ENCODE results near the gene CALY.
A peak's percentile ranks its signal among the peaks of the same experiment; 100 is the strongest.

CALY gene

GRCh38 chr10:133281628-133282372 is 54.9 kb downstream of the CALY start:
- peaks cover 43 to 45% of the 10 kb centered on the region in 2 experiments for H3K4me1 ChIP-seq (ENCODE audit: control insufficient read depth in 1 of 2, insufficient read depth in 1 of 2, low read depth in 1 of 2, low read length in 1 of 2)
- no peaks in the 10 kb centered on the region for H3K9me3 ChIP-seq
- peak overlapping the region; percentile 100 for H3K27ac ChIP-seq
- H3K27me3 ChIP-seq, result no peaks in the 10 kb centered on the region
- TF ChIP-seq, protein P1, sequence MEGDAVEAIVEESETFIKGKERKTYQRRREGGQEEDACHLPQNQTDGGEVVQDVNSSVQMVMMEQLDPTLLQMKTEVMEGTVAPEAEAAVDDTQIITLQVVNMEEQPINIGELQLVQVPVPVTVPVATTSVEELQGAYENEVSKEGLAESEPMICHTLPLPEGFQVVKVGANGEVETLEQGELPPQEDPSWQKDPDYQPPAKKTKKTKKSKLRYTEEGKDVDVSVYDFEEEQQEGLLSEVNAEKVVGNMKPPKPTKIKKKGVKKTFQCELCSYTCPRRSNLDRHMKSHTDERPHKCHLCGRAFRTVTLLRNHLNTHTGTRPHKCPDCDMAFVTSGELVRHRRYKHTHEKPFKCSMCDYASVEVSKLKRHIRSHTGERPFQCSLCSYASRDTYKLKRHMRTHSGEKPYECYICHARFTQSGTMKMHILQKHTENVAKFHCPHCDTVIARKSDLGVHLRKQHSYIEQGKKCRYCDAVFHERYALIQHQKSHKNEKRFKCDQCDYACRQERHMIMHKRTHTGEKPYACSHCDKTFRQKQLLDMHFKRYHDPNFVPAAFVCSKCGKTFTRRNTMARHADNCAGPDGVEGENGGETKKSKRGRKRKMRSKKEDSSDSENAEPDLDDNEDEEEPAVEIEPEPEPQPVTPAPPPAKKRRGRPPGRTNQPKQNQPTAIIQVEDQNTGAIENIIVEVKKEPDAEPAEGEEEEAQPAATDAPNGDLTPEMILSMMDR (IDR thresholded peaks at IDR 0.05), result no peak
- H3K4me3 ChIP-seq (ENCODE audit: low read depth in 1 of 2, low read length in 1 of 2), result no peak overlapping the region
- peaks cover 56% of the 10 kb centered on the region for H3K36me3 ChIP-seq

DNA sequence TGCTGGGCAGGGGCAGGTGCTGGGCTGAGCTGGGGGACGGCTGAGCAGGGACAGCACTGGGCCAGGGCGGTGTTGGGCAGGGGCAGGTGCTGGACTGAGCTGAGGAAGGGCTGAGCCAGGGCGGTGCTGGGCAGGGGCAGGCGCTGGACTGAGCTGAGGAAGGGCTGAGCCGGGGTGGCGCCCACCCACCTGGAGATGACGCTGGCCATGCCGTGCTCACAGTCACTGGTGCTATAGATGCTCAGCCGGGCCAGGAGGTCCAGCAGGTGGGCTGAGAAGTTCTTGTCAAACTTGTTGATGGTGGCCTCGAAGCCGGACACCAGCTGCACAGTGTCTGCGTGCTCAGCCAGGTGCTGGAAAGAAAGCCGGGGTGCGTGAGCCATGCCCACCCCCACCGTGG is 55.6 kb downstream of the CALY start:
- no peaks in the 10 kb centered on the region for H3K9me3 ChIP-seq
- peaks cover 43 to 47% of the 10 kb centered on the region in 2 experiments for H3K4me1 ChIP-seq (ENCODE audit: control insufficient read depth in 1 of 2, insufficient read depth in 1 of 2, low read depth in 1 of 2, low read length in 1 of 2)
- TF ChIP-seq, protein P1 (IDR thresholded peaks at IDR 0.05), result no peak
- H3K27me3 ChIP-seq, result no peaks in the 10 kb centered on the region
- peak overlapping the region; percentile 100 for H3K27ac ChIP-seq
- H3K36me3 ChIP-seq, result peaks cover 51% of the 10 kb centered on the region
- H3K4me3 ChIP-seq (ENCODE audit: low read depth in 1 of 2, low read length in 1 of 2), result no peak overlapping the region

GRCh38 chr10:133280391-133281059 is 56.2 kb downstream of the CALY start:
- Histone ChIP-seq H3K9me3 (no peaks in the 10 kb centered on the region), H3K36me3 (peaks cover 46% of the 10 kb centered on the region), H3K4me1 (ENCODE audit: control insufficient read depth in 1 of 2, insufficient read depth in 1 of 2, low read depth in 1 of 2, low read length in 1 of 2) (peaks cover 43 to 49% of the 10 kb centered on the region in 2 experiments), H3K27me3 (no peaks in the 10 kb centered on the region), H3K27ac (peak overlapping the region; percentile 100), H3K4me3 (ENCODE audit: low read depth in 1 of 2, low read length in 1 of 2) (peak overlapping the region; percentile 96 to 100)
- TF ChIP-seq, protein P1 (IDR thresholded peaks at IDR 0.05), result no peak

DNA sequence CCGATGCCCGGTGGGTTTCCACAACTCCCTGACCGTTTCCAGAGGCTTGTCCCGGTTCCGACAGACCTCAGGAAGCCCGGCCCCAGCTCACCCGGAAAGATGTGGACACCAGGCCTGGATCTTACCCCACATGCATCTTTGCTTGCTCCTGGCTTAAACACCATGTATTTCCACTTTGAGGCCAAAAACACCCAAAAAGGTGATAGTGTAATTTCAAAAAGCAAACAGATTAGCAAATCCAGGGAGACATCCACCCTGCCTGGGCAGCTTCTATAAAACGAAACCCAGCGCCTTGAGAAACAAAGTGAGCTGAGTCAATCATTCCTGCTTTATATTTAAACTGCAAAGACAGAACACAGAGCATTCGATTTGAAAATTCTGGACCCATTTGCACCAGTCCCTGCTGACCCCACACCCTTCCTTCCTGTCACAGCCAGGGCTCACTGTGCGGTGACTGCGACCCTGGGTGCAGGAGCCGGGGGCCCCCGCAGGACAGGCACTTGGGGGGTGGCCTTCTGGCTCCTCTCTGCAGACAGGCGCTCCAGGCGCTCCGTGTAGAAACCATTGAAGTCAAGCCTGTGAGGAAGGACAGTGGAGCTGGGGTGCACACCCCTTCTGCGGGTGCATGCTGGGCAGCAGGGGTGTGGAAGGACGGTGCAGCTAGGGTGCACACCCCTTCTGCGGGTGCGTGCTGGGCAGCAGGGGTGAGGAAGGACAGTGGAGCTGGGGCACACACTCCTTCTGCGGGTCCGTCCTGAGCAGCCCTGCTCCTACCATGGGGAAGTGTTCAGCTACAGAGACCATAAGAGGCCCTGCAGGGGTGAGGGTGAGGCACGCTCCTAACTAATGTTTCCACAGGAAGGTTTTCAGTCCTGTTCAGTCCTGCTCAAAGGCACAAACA is 57.1 kb downstream of the CALY start:
- Histone ChIP-seq H3K36me3 (peaks cover 45% of the 10 kb centered on the region), H3K27me3 (no peaks in the 10 kb centered on the region), H3K9me3 (no peaks in the 10 kb centered on the region), H3K4me3 (ENCODE audit: low read depth in 1 of 2, low read length in 1 of 2) (peak overlapping the region; percentile 96 to 100), H3K27ac (peak overlapping the region; percentile 100), H3K4me1 (ENCODE audit: control insufficient read depth in 1 of 2, insufficient read depth in 1 of 2, low read depth in 1 of 2, low read length in 1 of 2) (peaks cover 43 to 51% of the 10 kb centered on the region in 2 experiments)
- TF ChIP-seq, protein P1 (IDR thresholded peaks at IDR 0.05), result no peak

DNA sequence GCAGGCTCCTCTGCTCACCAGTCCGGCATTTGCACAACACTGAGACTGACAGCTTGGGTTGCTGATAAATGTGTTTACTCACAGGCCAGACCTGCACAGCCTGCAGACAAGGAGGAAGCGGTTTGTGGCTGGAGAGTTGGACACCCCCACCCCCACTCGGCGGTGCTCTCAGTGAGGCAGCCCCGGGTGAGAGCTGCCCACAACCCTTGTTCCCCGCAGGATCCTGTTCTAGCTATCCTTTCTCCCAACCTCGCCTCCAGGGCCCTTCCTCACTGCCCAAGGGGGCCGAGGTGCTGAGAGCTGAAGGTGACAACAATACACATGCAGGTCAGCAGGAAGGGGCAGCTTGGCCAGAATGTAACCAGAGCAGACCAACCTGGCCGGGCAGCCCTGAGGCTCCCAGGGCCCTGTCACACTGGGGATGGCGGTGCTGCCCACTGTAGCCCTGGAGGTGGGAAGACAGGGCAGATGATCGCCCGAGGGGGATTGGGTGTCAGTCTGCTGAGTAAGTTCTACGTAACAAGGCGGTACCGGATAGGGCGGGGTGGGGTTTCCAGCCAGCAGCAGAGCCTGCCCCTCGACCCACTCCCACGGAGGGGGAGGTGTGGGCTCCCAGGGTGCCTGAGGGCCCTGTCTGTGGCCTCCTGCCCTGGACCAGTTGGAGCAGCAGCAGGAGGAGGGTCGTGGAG is 58.0 kb downstream of the CALY start:
- Histone ChIP-seq H3K4me3 (ENCODE audit: low read depth in 1 of 2, low read length in 1 of 2) (peak overlapping the region; percentile 96 to 100), H3K4me1 (ENCODE audit: control insufficient read depth in 1 of 2, insufficient read depth in 1 of 2, low read depth in 1 of 2, low read length in 1 of 2) (peaks cover 48 to 59% of the 10 kb centered on the region in 2 experiments), H3K9me3 (no peaks in the 10 kb centered on the region), H3K36me3 (peaks cover 45% of the 10 kb centered on the region), H3K27me3 (no peaks in the 10 kb centered on the region), H3K27ac (peak overlapping the region; percentile 100)
- TF ChIP-seq, protein P1 (IDR thresholded peaks at IDR 0.05), result peak; percentile 60
